Measurements from ENCODE around the gene DMXL1.
"Not testable (repeated sequence)": the region's sequence is repeated elsewhere in the genome, so short reads cannot be mapped to it uniquely, and the experiment has no call there.

The DMXL1 gene

GRCh38 chr5:119078071-119078846 is 7.4 kb downstream of the DMXL1 start:
- no peaks in the 10 kb centered on the region for H3K36me3 Mint-ChIP-seq
- ATAC-seq (no peak), DNase-seq (ENCODE audit: low spot score in 2 of 2) (no peak)
- H3K9me3 Mint-ChIP-seq = no peaks in the 10 kb centered on the region
- peak overlapping the region; percentile 45 for H3K4me3 Mint-ChIP-seq
- H3K27ac Mint-ChIP-seq = peak overlapping the region; percentile 43
- peaks cover 51% of the 10 kb centered on the region for H3K4me1 Mint-ChIP-seq

GRCh38 chr5:119078861-119079260 is 8.0 kb downstream of the DMXL1 start:
- DNase-seq (ENCODE audit: low spot score in 2 of 2) = no peak
- peak overlapping the region; percentile 45 for H3K4me3 Mint-ChIP-seq
- no peak for ATAC-seq
- peaks cover 45% of the 10 kb centered on the region for H3K4me1 Mint-ChIP-seq
- peak overlapping the region; percentile 43 for H3K27ac Mint-ChIP-seq
- no peaks in the 10 kb centered on the region for H3K36me3 Mint-ChIP-seq
- no peaks in the 10 kb centered on the region for H3K9me3 Mint-ChIP-seq

- DNase-seq (ENCODE audit: low spot score in 2 of 2) (peak in 1 of 2 donors; percentile 56), ATAC-seq (peak; percentile 98)
- no peaks in the 10 kb centered on the region for H3K9me3 Mint-ChIP-seq
- peak overlapping the region; percentile 45 for H3K4me3 Mint-ChIP-seq
- H3K36me3 Mint-ChIP-seq = no peaks in the 10 kb centered on the region
- H3K4me1 Mint-ChIP-seq = peaks cover 40% of the 10 kb centered on the region
- peak overlapping the region; percentile 43 for H3K27ac Mint-ChIP-seq
These were observed 8.5 kb downstream of the DMXL1 start for GRCh38 chr5:119079318-119079921.

- no peak for ATAC-seq
- no peak overlapping the region for H3K27ac Mint-ChIP-seq
- peaks cover 11% of the 10 kb centered on the region for H3K36me3 Mint-ChIP-seq
- H3K9me3 Mint-ChIP-seq = peaks cover 3% of the 10 kb centered on the region
- peaks cover 32% of the 10 kb centered on the region for H3K4me1 Mint-ChIP-seq
- no peak for DNase-seq (ENCODE audit: low spot score in 2 of 2)
- H3K4me3 Mint-ChIP-seq = no peak overlapping the region
These were observed 10.0 kb downstream of the DMXL1 start for GRCh38 chr5:119080936-119081335.

- DNase-seq (ENCODE audit: low spot score in 2 of 2) (no peak), ATAC-seq (no peak)
- Mint-ChIP-seq H3K36me3 (peaks cover 11% of the 10 kb centered on the region), H3K4me1 (peaks cover 39% of the 10 kb centered on the region), H3K27ac (no peak overlapping the region), H3K4me3 (no peak overlapping the region), H3K9me3 (peaks cover 6% of the 10 kb centered on the region)
These were observed 11.8 kb downstream of the DMXL1 start for GRCh38 chr5:119082691-119083090.

- H3K27ac Mint-ChIP-seq = no peak overlapping the region
- H3K4me3 Mint-ChIP-seq = no peak overlapping the region
- no peak for ATAC-seq
- H3K36me3 Mint-ChIP-seq = peaks cover 11% of the 10 kb centered on the region
- DNase-seq (ENCODE audit: low spot score in 2 of 2) = no peak
- H3K9me3 Mint-ChIP-seq = peaks cover 6% of the 10 kb centered on the region
- H3K4me1 Mint-ChIP-seq = peaks cover 42% of the 10 kb centered on the region
These were observed 12.8 kb downstream of the DMXL1 start for GRCh38 chr5:119083679-119084078.

GRCh38 chr5:119088438-119088837 is 17.6 kb downstream of the DMXL1 start:
- DNase-seq (ENCODE audit: low spot score in 2 of 2) (no peak), ATAC-seq (no peak)
- Mint-ChIP-seq H3K4me3 (no peak overlapping the region), H3K4me1 (peaks cover 19% of the 10 kb centered on the region), H3K27ac (no peak overlapping the region), H3K9me3 (peaks cover 6% of the 10 kb centered on the region), H3K36me3 (peaks cover 11% of the 10 kb centered on the region)

GRCh38 chr5:119095611-119096010 is 24.7 kb downstream of the DMXL1 start:
- H3K9me3 Mint-ChIP-seq = no peaks in the 10 kb centered on the region
- peaks cover 5% of the 10 kb centered on the region for H3K4me1 Mint-ChIP-seq
- DNase-seq (ENCODE audit: low spot score in 2 of 2) (no peak), ATAC-seq (no peak)
- peaks cover 28% of the 10 kb centered on the region for H3K36me3 Mint-ChIP-seq
- no peak overlapping the region for H3K4me3 Mint-ChIP-seq
- H3K27ac Mint-ChIP-seq = no peak overlapping the region

GRCh38 chr5:119105971-119106370 is 35.1 kb downstream of the DMXL1 start:
- Mint-ChIP-seq H3K4me1 (no peaks in the 10 kb centered on the region), H3K27ac (no peak overlapping the region), H3K4me3 (no peak overlapping the region), H3K36me3 (peaks cover 20% of the 10 kb centered on the region), H3K9me3 (no peaks in the 10 kb centered on the region)
- ATAC-seq (no peak), DNase-seq (ENCODE audit: low spot score in 2 of 2) (no peak)

GRCh38 chr5:119112151-119112550 is 41.3 kb downstream of the DMXL1 start:
- H3K36me3 Mint-ChIP-seq = peaks cover 57% of the 10 kb centered on the region
- ATAC-seq (no peak), DNase-seq (ENCODE audit: low spot score in 2 of 2) (no peak)
- H3K4me1 Mint-ChIP-seq = peaks cover under 1% of the 10 kb centered on the region
- no peak overlapping the region for H3K27ac Mint-ChIP-seq
- H3K4me3 Mint-ChIP-seq = no peak overlapping the region
- H3K9me3 Mint-ChIP-seq = no peaks in the 10 kb centered on the region

- peaks cover 71% of the 10 kb centered on the region for H3K36me3 Mint-ChIP-seq
- peaks cover 11% of the 10 kb centered on the region for H3K4me1 Mint-ChIP-seq
- H3K4me3 Mint-ChIP-seq = no peak overlapping the region
- no peak for DNase-seq (ENCODE audit: low spot score in 2 of 2)
- no peaks in the 10 kb centered on the region for H3K9me3 Mint-ChIP-seq
- H3K27ac Mint-ChIP-seq = peak overlapping the region; percentile 27
- no peak for ATAC-seq
These were observed 46.4 kb downstream of the DMXL1 start for GRCh38 chr5:119117237-119117636.

GRCh38 chr5:119118000-119118399 is 47.1 kb downstream of the DMXL1 start:
- Mint-ChIP-seq H3K4me1 (peaks cover 11% of the 10 kb centered on the region), H3K27ac (peak overlapping the region; percentile 27), H3K9me3 (no peaks in the 10 kb centered on the region), H3K4me3 (no peak overlapping the region), H3K36me3 (peaks cover 71% of the 10 kb centered on the region)
- DNase-seq (ENCODE audit: low spot score in 2 of 2) (no peak), ATAC-seq (no peak)

GRCh38 chr5:119120893-119121292 is 50.0 kb downstream of the DMXL1 start:
- no peak for DNase-seq (ENCODE audit: low spot score in 2 of 2)
- peaks cover 72% of the 10 kb centered on the region for H3K36me3 Mint-ChIP-seq
- H3K4me3 Mint-ChIP-seq = no peak overlapping the region
- no peak for ATAC-seq
- H3K4me1 Mint-ChIP-seq = peaks cover 11% of the 10 kb centered on the region
- H3K27ac Mint-ChIP-seq = peak overlapping the region; percentile 17
- H3K9me3 Mint-ChIP-seq = no peaks in the 10 kb centered on the region

GRCh38 chr5:119122474-119122873 is 51.6 kb downstream of the DMXL1 start:
- not testable (repeated sequence) for DNase-seq (ENCODE audit: low spot score in 2 of 2); H3K4me3 Mint-ChIP-seq

GRCh38 chr5:119123280-119123679 is 52.4 kb downstream of the DMXL1 start:
- Mint-ChIP-seq H3K4me1 (no peaks in the 10 kb centered on the region), H3K36me3 (peaks cover 53% of the 10 kb centered on the region), H3K9me3 (no peaks in the 10 kb centered on the region), H3K27ac (no peak overlapping the region), H3K4me3 (no peak overlapping the region)
- no peak for DNase-seq (ENCODE audit: low spot score in 2 of 2)
- ATAC-seq = no peak

More at GRCh38 chr5:119122474-119122873, 51.6 kb downstream of the DMXL1 start:
- H3K36me3 Mint-ChIP-seq = peaks cover 57% of the 10 kb centered on the region
- H3K27ac Mint-ChIP-seq, H3K4me1 Mint-ChIP-seq, H3K9me3 Mint-ChIP-seq, ATAC-seq: not testable (repeated sequence)

GRCh38 chr5:119129770-119130169 is 58.9 kb downstream of the DMXL1 start:
- Mint-ChIP-seq H3K27ac (peak overlapping the region; percentile 13), H3K4me1 (no peaks in the 10 kb centered on the region), H3K4me3 (no peak overlapping the region), H3K36me3 (peaks cover 61% of the 10 kb centered on the region), H3K9me3 (no peaks in the 10 kb centered on the region)
- DNase-seq (ENCODE audit: low spot score in 2 of 2) (no peak), ATAC-seq (no peak)

Measured in stimulated activated effector memory CD8-positive, alpha-beta T cell treated with anti-CD3 and anti-CD28 coated beads, Interleukin-12 subunit alpha, Interleukin-12 subunit beta, amount 100 ng/mL, for 72 hours (primary cell).